GM23248 (cell line): ENCODE measurements around the gene NOTUM.

Experiments
- EZH2 ChIP-seq: fragments of 200-600 bp; sonication (generic); IDR thresholded peaks from 2 replicates; pipeline ENCODE4 v1.6.1; 2018; ENCODE audit warnings: antibody characterized with exemption, mild to moderate bottlenecking; ENCODE audit not compliant: insufficient read depth, poor library complexity, severe bottlenecking
- EZH2phosphoT487 ChIP-seq: fragments of 200-600 bp; sonication (generic); IDR thresholded peaks from 2 replicates; pipeline ENCODE4 v1.6.1; 2018; ENCODE audit warnings: antibody characterized with exemption, moderate library complexity, mild to moderate bottlenecking, low read depth; ENCODE audit not compliant: insufficient read depth

- TF ChIP-seq EZH2 = no peak
- no peak for TF ChIP-seq EZH2phosphoT487
Measured at GRCh38 chr17:81956607-81957589, 4.1 kb downstream of the NOTUM start.
